Heart left ventricle (tissue), 13 donors: ENCODE measurements around the gene PCSK5.

Experiments used
- CTCF ChIP-seq, 12 donors: fragments of 200-600 bp; sonication (generic) in 4 of 12; IDR thresholded peaks; one replicate each; pipeline versions ENCODE4 v1.5.0 to v1.8.0; 2018 to 2022; ENCODE audit warnings: antibody characterized with exemption in 12 of 12, mild to moderate bottlenecking in 5 of 12
- POLR2A ChIP-seq, 2 donors: fragments of 450-650 bp; IDR thresholded peaks; one replicate each; pipeline ENCODE4 v1.6.1; 2017; ENCODE audit warnings: antibody characterized with exemption in 2 of 2, mild to moderate bottlenecking in 2 of 2, moderate library complexity in 2 of 2
- donor health status: ischemic (EF 13 %, LVEDD 7.1; RV severe dilation, severe dysfunction).
- donor health status: DM: no; HTN: yes; CAD: no.
- donor health status: DM: no; HTN: no; CAD: no.
- donor health status: ischemic (EF 25% LVEDD 6.9; RV normal size, moderate dysfunction).
- donor health status: ischemic (EF 25% LVEDD 5.7; RV mildly dilated, moderate dysfunction).
- donor health status: ischemic (EF 35%, LVEDD 5.7; RV mildly dilated, moderate dysfunction).
- donor health status: nonischemic (EF 11% LVEDD 7.7; RV severe dilation, severe dysfunction).
- donor health status: DM: yes; HTN: yes; CAD: no.
- donor health status: PGD.
- donor health status: ischemic (EF 29% LVEDD 5.4; RV normal size, mild dysfunction).
- donor health status: nonischemic (EF 23%, LVEDD 6.1; RV moderate dilation, normal function).

GRCh38 chr9:75871624-75872023 lies 18.8 kb upstream of the PCSK5 start:
- no peak for TF ChIP-seq CTCF (IDR thresholded peaks at IDR 0.05)
- TF ChIP-seq POLR2A (IDR thresholded peaks at IDR 0.05), result no peak
